Activated B cell treated with CpG ODN at 0.5 μM for 24 hours (primary cell): ENCODE measurements around the gene CHRM2. TPM values are rescaled to one million over a fixed set of nuclear protein-coding genes. Genes with fewer than 3 reads are reported as not detected.

Experiments
- ATAC-seq: fragments of 200-7000 bp; cut with Tn5 transposase; one replicate; pipeline ENCODE4 v1.10.0; 2021; ENCODE audit warnings: low read depth, mild to moderate bottlenecking, moderate library complexity
- CTCF ChIA-PET: fragments of 350-600 bp; sonication (Branson Sonifier 250); formaldehyde crosslinking; loops from one replicate; lab custom pipeline; 2021; ENCODE audit warnings: antibody characterized with exemption; lab: Charles Lee
- POLR2A ChIA-PET: fragments of 350-600 bp; sonication (Branson Sonifier 250); formaldehyde crosslinking; loops from one replicate; lab custom pipeline; 2021; ENCODE audit warnings: antibody characterized with exemption; lab: Charles Lee
- DNase-seq: peaks from one replicate; pipeline ENCODE4 v3.0.0; 2022
- H3K27ac Mint-ChIP-seq: one replicate; pipeline ENCODE4 v1.8.0; 2020; ENCODE audit warnings: mixed read lengths
- H3K27me3 Mint-ChIP-seq: one replicate; pipeline ENCODE4 v1.8.0; 2021; ENCODE audit warnings: mixed read lengths
- H3K36me3 Mint-ChIP-seq: one replicate; pipeline ENCODE4 v1.8.0; 2021; ENCODE audit warnings: low read depth, mixed read lengths
- H3K4me1 Mint-ChIP-seq: one replicate; pipeline ENCODE4 v1.8.0; 2021; ENCODE audit warnings: mixed read lengths
- H3K4me3 Mint-ChIP-seq: one replicate; pipeline ENCODE4 v1.8.0; 2020; ENCODE audit warnings: mild to moderate bottlenecking, mixed read lengths
- H3K9me3 Mint-ChIP-seq: one replicate; pipeline ENCODE4 v1.8.0; 2020; ENCODE audit warnings: mixed read lengths
- CTCF ChIP-seq: fragments of 200-600 bp; IDR thresholded peaks from one replicate; pipeline ENCODE4 v1.8.0; 2022; ENCODE audit warnings: antibody characterized with exemption, mild to moderate bottlenecking
- intact Hi-C: fragments of 100-400 bp; cut with micrococcal nuclease; formaldehyde crosslinking; loops from one replicate; pipeline ENCODE4 v1.15.1; 2024
- total RNA-seq: library from RNA; stranded (reverse); gene quantifications from 2 replicates; pipeline ENCODE4 v1.2.3, GENCODE V29; 2022

The CHRM2 gene
- total RNA-seq, 1 donor from 2014 or later, result not detected

- ChIA-PET POLR2A (no interaction called here), CTCF (no interaction called here)
- DNase-seq (no peak), ATAC-seq (no peak)
- Mint-ChIP-seq H3K9me3 (no peaks in the 10 kb centered on the region), H3K36me3 (no peaks in the 10 kb centered on the region), H3K27me3 (peaks cover 27% of the 10 kb centered on the region), H3K27ac (no peak overlapping the region), H3K4me1 (no peaks in the 10 kb centered on the region), H3K4me3 (no peak overlapping the region)
- no peak for TF ChIP-seq CTCF
- intact Hi-C loops, result no loop called here
Observed at GRCh38 chr7:136870866-136871487, 2.5 kb downstream of the CHRM2 start.

- intact Hi-C loops, result no loop called here
Observed at GRCh38 chr7:136874393-136875032, 6.1 kb downstream of the CHRM2 start.

GRCh38 chr7:136877509-136877908 lies 9.1 kb downstream of the CHRM2 start:
- POLR2A ChIA-PET, result no interaction called here
- Mint-ChIP-seq H3K27me3 (no peaks in the 10 kb centered on the region), H3K4me1 (no peaks in the 10 kb centered on the region), H3K9me3 (no peaks in the 10 kb centered on the region), H3K36me3 (no peaks in the 10 kb centered on the region), H3K4me3 (no peak overlapping the region), H3K27ac (no peak overlapping the region)
- ATAC-seq (no peak), DNase-seq (no peak)
- intact Hi-C loops, result no loop called here
- TF ChIP-seq CTCF, result no peak
- CTCF ChIA-PET, result no interaction called here

More at GRCh38 chr7:136874393-136875032, 6.1 kb downstream of the CHRM2 start:
- ChIA-PET CTCF (no interaction called here), POLR2A (no interaction called here)
- H3K27ac Mint-ChIP-seq, result no peak overlapping the region
- no peak overlapping the region for H3K4me3 Mint-ChIP-seq
- DNase-seq, result no peak
- no peak for TF ChIP-seq CTCF
- no peaks in the 10 kb centered on the region for H3K4me1 Mint-ChIP-seq
- H3K27me3 Mint-ChIP-seq, result peaks cover 15% of the 10 kb centered on the region
- ATAC-seq, result no peak
- no peaks in the 10 kb centered on the region for H3K9me3 Mint-ChIP-seq
- H3K36me3 Mint-ChIP-seq, result no peaks in the 10 kb centered on the region

- Mint-ChIP-seq H3K4me3 (no peak overlapping the region), H3K4me1 (no peaks in the 10 kb centered on the region), H3K9me3 (no peaks in the 10 kb centered on the region), H3K27ac (no peak overlapping the region), H3K27me3 (no peaks in the 10 kb centered on the region), H3K36me3 (no peaks in the 10 kb centered on the region)
- DNase-seq, result no peak
- intact Hi-C loops, result no loop called here
- TF ChIP-seq CTCF, result no peak
- ATAC-seq, result no peak
- POLR2A ChIA-PET, result no interaction called here
- CTCF ChIA-PET, result no interaction called here
Observed at GRCh38 chr7:136877990-136878389, 9.5 kb downstream of the CHRM2 start.

- Mint-ChIP-seq H3K9me3 (no peaks in the 10 kb centered on the region), H3K4me3 (no peak overlapping the region), H3K27me3 (no peaks in the 10 kb centered on the region), H3K27ac (no peak overlapping the region), H3K4me1 (no peaks in the 10 kb centered on the region), H3K36me3 (no peaks in the 10 kb centered on the region)
- ChIA-PET POLR2A (no interaction called here), CTCF (no interaction called here)
- intact Hi-C loops, result no loop called here
- DNase-seq (no peak), ATAC-seq (no peak)
- no peak for TF ChIP-seq CTCF
Observed at GRCh38 chr7:136878878-136879277, 10.4 kb downstream of the CHRM2 start.
